DOHH2 (cell line): ENCODE data around the gene COL4A1.

Experiments used
- H3F3A ChIP-seq: fragments of 200-600 bp; sonication (generic), shearing (Covaris generic); 2 replicates; pipeline ENCODE4 v1.6.0; 2016; ENCODE audit warnings: antibody characterized with exemption, mild to moderate bottlenecking; ENCODE audit not compliant: control insufficient read depth, insufficient read depth
- H3K27ac ChIP-seq: fragments of 200-600 bp; sonication (generic); 2 replicates; pipeline ENCODE4 v1.5.1; 2014; ENCODE audit warnings: low read depth, mild to moderate bottlenecking, low read length, moderate library complexity
- H3K27me3 ChIP-seq: fragments of 200-600 bp; sonication (generic); 2 replicates; pipeline ENCODE4 v1.6.1; 2014; ENCODE audit warnings: mild to moderate bottlenecking, low read length, mixed read lengths; ENCODE audit not compliant: control insufficient read depth
- H3K36me3 ChIP-seq: fragments of 200-600 bp; sonication (generic); 2 replicates; pipeline ENCODE4 v1.6.1; 2014; ENCODE audit warnings: mild to moderate bottlenecking, low read length, moderate library complexity, mixed read lengths; ENCODE audit not compliant: control insufficient read depth
- H3K4me1 ChIP-seq: fragments of 200-600 bp; sonication (generic); 2 replicates; pipeline ENCODE4 v1.6.1; 2014; ENCODE audit warnings: mild to moderate bottlenecking, low read length, mixed read lengths; ENCODE audit not compliant: control insufficient read depth
- H3K4me2 ChIP-seq: fragments of 200-600 bp; sonication (generic); 2 replicates; pipeline ENCODE4 v1.6.0; 2014; ENCODE audit warnings: mild to moderate bottlenecking, low read length, moderate library complexity
- H3K4me3 ChIP-seq: fragments of 200-600 bp; sonication (generic); 2 replicates; pipeline ENCODE4 v1.5.1; 2014; ENCODE audit warnings: mild to moderate bottlenecking, low read length, mixed read lengths
- H3K79me2 ChIP-seq: fragments of 200-600 bp; sonication (generic); 2 replicates; pipeline ENCODE4 v1.6.1; 2014; ENCODE audit warnings: mild to moderate bottlenecking, low read length, mixed read lengths; ENCODE audit not compliant: control insufficient read depth
- H3K9me2 ChIP-seq: fragments of 200-600 bp; sonication (generic); replicated peaks from 2 replicates; pipeline ENCODE4 v1.6.1; 2014; ENCODE audit warnings: mild to moderate bottlenecking, low read length, mixed read lengths; ENCODE audit not compliant: control insufficient read depth
- H3K9me3 ChIP-seq: fragments of 200-600 bp; sonication (generic); 2 replicates; pipeline ENCODE4 v1.6.1; 2014; ENCODE audit warnings: antibody characterized with exemption, low read length, mixed read lengths; ENCODE audit not compliant: control insufficient read depth, insufficient read depth
- H4K20me1 ChIP-seq: fragments of 200-600 bp; sonication (generic); 2 replicates; pipeline ENCODE4 v1.6.0; 2014; ENCODE audit warnings: low read depth, mild to moderate bottlenecking, antibody characterized with exemption, low read length, moderate library complexity; ENCODE audit not compliant: control insufficient read depth, insufficient read depth
- CTCF ChIP-seq: fragments of 200-600 bp; sonication (generic); IDR thresholded peaks from one replicate; pipeline ENCODE4 v1.5.1; 2014; ENCODE audit warnings: antibody characterized with exemption, mild to moderate bottlenecking, low read depth, low read length; ENCODE audit not compliant: poor library complexity, severe bottlenecking
- EZH2phosphoT487 ChIP-seq: fragments of 200-600 bp; sonication (generic); IDR thresholded peaks from 2 replicates; pipeline ENCODE4 v1.6.1; 2017; ENCODE audit warnings: borderline replicate concordance, mild to moderate bottlenecking, antibody characterized with exemption, low read length, moderate library complexity, mixed read lengths

Gene COL4A1

GRCh38 chr13:110233181-110233950 is 73.6 kb downstream of the COL4A1 start:
- Histone ChIP-seq H3K4me3 (no peak overlapping the region), H3K4me2 (no peak overlapping the region), H3K9me2 (no peaks in the 10 kb centered on the region), H3K27me3 (no peaks in the 10 kb centered on the region; the same call in 1 of the 2 replicates), H3K36me3 (no peaks in the 10 kb centered on the region), H3K4me1 (no peaks in the 10 kb centered on the region), H3K9me3 (no peaks in the 10 kb centered on the region), H3K79me2 (no peaks in the 10 kb centered on the region), H3F3A (no peaks in the 10 kb centered on the region), H3K27ac (no peak overlapping the region), H4K20me1 (no peaks in the 10 kb centered on the region)
- no peak for TF ChIP-seq CTCF
- no peak for TF ChIP-seq EZH2phosphoT487

GRCh38 chr13:110232756-110233155 is 74.2 kb downstream of the COL4A1 start:
- Histone ChIP-seq H3K27ac (no peak overlapping the region), H3K4me3 (no peak overlapping the region)

GRCh38 chr13:110232142-110232541 is 74.8 kb downstream of the COL4A1 start:
- H3K4me2 ChIP-seq, result no peak overlapping the region
- no peaks in the 10 kb centered on the region for H3K79me2 ChIP-seq
- no peaks in the 10 kb centered on the region for H3K9me2 ChIP-seq
- no peaks in the 10 kb centered on the region for H3F3A ChIP-seq
- H3K36me3 ChIP-seq, result no peaks in the 10 kb centered on the region
- H3K4me1 ChIP-seq, result no peaks in the 10 kb centered on the region
- no peak overlapping the region for H3K27ac ChIP-seq
- H3K9me3 ChIP-seq, result no peaks in the 10 kb centered on the region
- no peaks in the 10 kb centered on the region for H4K20me1 ChIP-seq
- H3K27me3 ChIP-seq, result no peaks in the 10 kb centered on the region
- H3K4me3 ChIP-seq, result no peak overlapping the region
- TF ChIP-seq CTCF (no peak), EZH2phosphoT487 (no peak)

More at GRCh38 chr13:110232756-110233155, 74.2 kb downstream of the COL4A1 start:
- no peak overlapping the region for H3K4me2 ChIP-seq
- no peaks in the 10 kb centered on the region for H3K79me2 ChIP-seq
- no peaks in the 10 kb centered on the region for H3F3A ChIP-seq
- H4K20me1 ChIP-seq, result no peaks in the 10 kb centered on the region
- no peaks in the 10 kb centered on the region for H3K9me3 ChIP-seq
- no peaks in the 10 kb centered on the region for H3K4me1 ChIP-seq
- H3K27me3 ChIP-seq, result no peaks in the 10 kb centered on the region
- TF ChIP-seq CTCF (no peak), EZH2phosphoT487 (no peak)
- H3K9me2 ChIP-seq, result no peaks in the 10 kb centered on the region
- no peaks in the 10 kb centered on the region for H3K36me3 ChIP-seq
